Osteocyte (in vitro differentiated cells): Measurements from ENCODE around the gene EGFR. TPM values are rescaled to one million over a fixed set of nuclear protein-coding genes. Genes with fewer than 3 reads are reported as not detected.

Source experiments
- DNase-seq: peaks from one replicate; pipeline ENCODE4 v3.0.0; 2021; ENCODE audit warnings: mixed read lengths; ENCODE audit not compliant: unreplicated experiment; ENCODE audit errors: extremely low spot score
- H3K27ac Mint-ChIP-seq: one replicate; pipeline ENCODE4 v1.8.0; 2021; ENCODE audit warnings: mild to moderate bottlenecking, mixed read lengths; ENCODE audit not compliant: unreplicated experiment
- H3K27me3 Mint-ChIP-seq: one replicate; pipeline ENCODE4 v1.8.0; 2021; ENCODE audit warnings: mixed read lengths; ENCODE audit not compliant: unreplicated experiment
- H3K36me3 Mint-ChIP-seq: one replicate; pipeline ENCODE4 v1.8.0; 2021; ENCODE audit warnings: mixed read lengths; ENCODE audit not compliant: unreplicated experiment
- H3K4me1 Mint-ChIP-seq: one replicate; pipeline ENCODE4 v1.8.0; 2021; ENCODE audit warnings: mixed read lengths; ENCODE audit not compliant: unreplicated experiment
- H3K4me3 Mint-ChIP-seq: one replicate; pipeline ENCODE4 v1.8.0; 2021; ENCODE audit warnings: mild to moderate bottlenecking, moderate library complexity, mixed read lengths; ENCODE audit not compliant: unreplicated experiment
- H3K9me3 Mint-ChIP-seq: one replicate; pipeline ENCODE4 v1.8.0; 2021; ENCODE audit warnings: mixed read lengths; ENCODE audit not compliant: unreplicated experiment
- CTCF ChIP-seq: fragments of 200-600 bp; sonication (generic); IDR thresholded peaks from 2 replicates; pipeline ENCODE4 v1.5.0; 2021; ENCODE audit warnings: antibody characterized with exemption, mild to moderate bottlenecking, moderate library complexity
- total RNA-seq: library from RNA; stranded (reverse); gene quantifications from 2 replicates; pipeline ENCODE4 v1.2.1, GENCODE V29; 2021

EGFR gene
- total RNA-seq, 1 donor from 2014 or later: 56.5 TPM

- peaks cover 49% of the 10 kb centered on the region for H3K36me3 Mint-ChIP-seq
Measured at GRCh38 chr7:55181762-55182161, 162.9 kb downstream of the EGFR start.

GRCh38 chr7:55183897-55184296 is 165.1 kb downstream of the EGFR start:
- Mint-ChIP-seq H3K4me1 (peaks cover 49% of the 10 kb centered on the region), H3K27ac (no peak overlapping the region), H3K27me3 (no peaks in the 10 kb centered on the region), H3K36me3 (peaks cover 53% of the 10 kb centered on the region), H3K9me3 (no peaks in the 10 kb centered on the region), H3K4me3 (no peak overlapping the region)
- no peak for TF ChIP-seq CTCF
- DNase-seq: no peak

More at GRCh38 chr7:55181762-55182161, 162.9 kb downstream of the EGFR start:
- H3K27ac Mint-ChIP-seq: no peak overlapping the region
- no peaks in the 10 kb centered on the region for H3K27me3 Mint-ChIP-seq
- H3K4me1 Mint-ChIP-seq: peaks cover 63% of the 10 kb centered on the region
- H3K4me3 Mint-ChIP-seq: no peak overlapping the region
- no peak for DNase-seq
- TF ChIP-seq CTCF: no peak
- H3K9me3 Mint-ChIP-seq: no peaks in the 10 kb centered on the region

GRCh38 chr7:55185321-55185802 is 166.5 kb downstream of the EGFR start:
- H3K27ac Mint-ChIP-seq: peak overlapping the region; percentile 74
- H3K4me1 Mint-ChIP-seq: peaks cover 37% of the 10 kb centered on the region
- H3K27me3 Mint-ChIP-seq: no peaks in the 10 kb centered on the region
- H3K36me3 Mint-ChIP-seq: peaks cover 56% of the 10 kb centered on the region
- H3K9me3 Mint-ChIP-seq: no peaks in the 10 kb centered on the region
- no peak for DNase-seq
- no peak overlapping the region for H3K4me3 Mint-ChIP-seq
- TF ChIP-seq CTCF: no peak

GRCh38 chr7:55185941-55186609 is 167.3 kb downstream of the EGFR start:
- no peaks in the 10 kb centered on the region for H3K27me3 Mint-ChIP-seq
- H3K36me3 Mint-ChIP-seq: peaks cover 50% of the 10 kb centered on the region
- H3K9me3 Mint-ChIP-seq: no peaks in the 10 kb centered on the region

More at GRCh38 chr7:55185941-55186609, 167.3 kb downstream of the EGFR start:
- no peak for TF ChIP-seq CTCF
- DNase-seq: no peak
- Mint-ChIP-seq H3K27ac (peak overlapping the region; percentile 74), H3K4me3 (no peak overlapping the region), H3K4me1 (peaks cover 38% of the 10 kb centered on the region)
